Stimulated activated memory B cell treated with anti-CD40 and anti-IgM and Interleukin-4, amounts not matched to agents 10 μg/mL and 1 μg/mL and 100 μg/mL, for 72 hours (primary cell): ENCODE results near the gene KCNA5.
A peak's percentile ranks its signal among the peaks of the same experiment; 100 is the strongest.

Experiments used
- ATAC-seq: fragments of 150-1000 bp; cut with Tn5 transposase; 2 replicates; pipeline ENCODE4 v1.10.0; 2021
- H3K27ac Mint-ChIP-seq: one replicate; pipeline ENCODE4 v1.8.0; 2022; ENCODE audit warnings: mild to moderate bottlenecking, mixed read lengths
- H3K27me3 Mint-ChIP-seq: one replicate; pipeline ENCODE4 v1.8.0; 2022; ENCODE audit warnings: mixed read lengths
- H3K36me3 Mint-ChIP-seq: one replicate; pipeline ENCODE4 v1.8.0; 2022; ENCODE audit warnings: mixed read lengths
- H3K4me1 Mint-ChIP-seq: one replicate; pipeline ENCODE4 v1.8.0; 2022; ENCODE audit warnings: mixed read lengths
- H3K4me3 Mint-ChIP-seq: one replicate; pipeline ENCODE4 v1.8.0; 2022; ENCODE audit warnings: mild to moderate bottlenecking, moderate library complexity, mixed read lengths
- H3K9me3 Mint-ChIP-seq: one replicate; pipeline ENCODE4 v1.8.0; 2022; ENCODE audit warnings: mixed read lengths

The KCNA5 gene

DNA sequence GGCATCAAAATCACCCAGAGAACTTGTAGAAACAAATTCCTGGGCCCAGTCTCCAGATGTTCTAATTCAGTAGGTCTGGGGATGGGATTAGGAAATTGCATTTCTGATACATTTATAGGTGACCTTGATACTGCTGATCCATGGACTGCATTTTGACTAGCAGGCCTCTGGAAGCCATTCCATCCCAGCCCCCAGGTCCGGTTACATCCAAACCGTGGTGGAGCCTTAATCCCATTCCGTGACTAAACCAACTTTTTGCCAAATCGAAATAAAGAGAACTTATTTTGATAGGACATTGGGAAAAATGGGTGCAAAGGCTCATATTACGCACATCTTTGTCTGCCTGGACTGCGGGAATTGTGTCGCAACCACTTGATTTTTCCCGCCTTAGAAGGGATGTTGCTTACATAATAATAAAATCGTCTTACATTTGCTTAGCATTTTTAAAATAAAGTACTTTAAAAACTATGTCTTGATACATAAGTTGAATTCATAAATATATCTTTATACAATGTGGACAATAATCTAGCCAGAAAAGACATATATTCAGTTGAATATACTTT is 5.8 kb upstream of the KCNA5 start:
- ATAC-seq, result no peak
- H3K36me3 Mint-ChIP-seq, result no peaks in the 10 kb centered on the region
- no peaks in the 10 kb centered on the region for H3K4me1 Mint-ChIP-seq
- H3K4me3 Mint-ChIP-seq, result no peak overlapping the region
- peaks cover 4% of the 10 kb centered on the region for H3K9me3 Mint-ChIP-seq
- no peak overlapping the region for H3K27ac Mint-ChIP-seq
- H3K27me3 Mint-ChIP-seq, result no peaks in the 10 kb centered on the region

DNA sequence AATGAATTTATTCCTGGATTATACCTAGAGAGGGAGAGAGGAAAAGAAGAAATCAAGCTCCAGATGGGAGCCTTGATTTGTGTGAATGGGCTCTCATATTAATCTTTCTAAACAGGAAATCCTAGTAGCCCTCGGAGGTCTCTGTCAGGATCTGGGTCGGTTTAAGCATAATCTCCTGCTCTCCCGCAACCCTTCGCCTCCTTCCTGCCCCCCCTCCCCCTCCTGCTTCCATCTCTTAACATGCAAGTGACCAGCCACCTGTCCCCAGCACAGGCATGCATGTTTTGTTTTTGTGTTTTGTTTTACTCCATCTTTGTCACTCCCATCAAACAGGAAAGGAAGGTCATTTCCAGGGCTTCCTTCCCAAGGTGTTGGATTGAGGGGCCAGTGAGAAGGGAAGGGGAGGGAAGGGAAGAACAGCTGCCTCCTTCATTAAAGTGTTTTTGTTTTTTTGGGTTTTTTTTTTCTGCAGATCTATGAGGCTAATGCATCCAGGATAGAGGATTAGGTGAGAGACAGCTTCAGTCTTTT is 4.8 kb upstream of the KCNA5 start:
- Mint-ChIP-seq H3K9me3 (peaks cover 4% of the 10 kb centered on the region), H3K27ac (no peak overlapping the region), H3K27me3 (peaks cover 9% of the 10 kb centered on the region), H3K36me3 (no peaks in the 10 kb centered on the region), H3K4me1 (peaks cover 8% of the 10 kb centered on the region), H3K4me3 (no peak overlapping the region)
- no peak for ATAC-seq

DNA sequence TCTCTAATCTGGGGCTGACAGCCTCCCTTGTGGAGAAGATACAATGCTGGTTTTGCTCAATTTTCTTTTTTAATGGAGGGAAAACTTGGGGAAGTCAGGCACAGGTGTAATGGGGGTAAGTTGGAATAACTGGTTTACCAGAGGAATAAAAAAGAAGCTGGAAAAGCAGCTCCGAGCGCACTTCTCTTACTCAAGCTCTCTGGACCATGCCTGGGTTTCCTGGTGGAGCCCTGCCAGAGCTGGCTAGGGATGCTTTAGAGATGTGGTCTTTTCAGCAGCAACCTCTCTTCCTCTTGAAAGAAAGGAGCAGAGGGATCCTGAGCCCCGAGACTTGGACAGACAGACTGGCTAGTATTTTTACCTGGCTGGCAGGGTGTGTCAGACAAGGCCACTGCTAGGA is 3.9 kb upstream of the KCNA5 start:
- no peak overlapping the region for H3K27ac Mint-ChIP-seq
- peaks cover 4% of the 10 kb centered on the region for H3K9me3 Mint-ChIP-seq
- H3K27me3 Mint-ChIP-seq, result peaks cover 10% of the 10 kb centered on the region
- peaks cover 8% of the 10 kb centered on the region for H3K4me1 Mint-ChIP-seq
- H3K4me3 Mint-ChIP-seq, result no peak overlapping the region
- no peak for ATAC-seq
- no peaks in the 10 kb centered on the region for H3K36me3 Mint-ChIP-seq

DNA sequence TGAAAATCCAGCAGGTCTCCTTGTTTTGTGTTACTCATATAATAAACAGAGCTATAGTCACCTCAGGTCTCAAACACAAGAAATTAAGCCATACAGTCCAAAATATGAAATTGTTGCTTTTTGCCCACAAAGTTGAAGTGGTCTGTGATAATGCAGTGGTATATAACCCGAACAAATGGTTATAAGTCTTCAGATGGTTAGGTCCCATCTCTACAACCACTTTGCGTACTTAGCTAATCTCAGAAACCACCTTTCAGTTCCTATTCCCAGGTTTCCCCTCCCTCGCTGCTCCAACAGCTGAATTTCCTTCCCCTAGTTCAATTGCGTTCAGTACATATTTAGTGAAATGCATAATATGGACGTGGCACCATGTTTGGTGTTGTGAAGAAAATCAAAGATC is 3.3 kb upstream of the KCNA5 start:
- Mint-ChIP-seq H3K36me3 (peaks cover 2% of the 10 kb centered on the region), H3K9me3 (peaks cover 8% of the 10 kb centered on the region), H3K27ac (no peak overlapping the region), H3K27me3 (peaks cover 15% of the 10 kb centered on the region), H3K4me3 (no peak overlapping the region), H3K4me1 (peaks cover 12% of the 10 kb centered on the region)
- no peak for ATAC-seq

GRCh38 chr12:5044420-5045295 is 979 bp downstream of the KCNA5 start:
- Mint-ChIP-seq H3K27ac (no peak overlapping the region), H3K4me1 (peaks cover 25% of the 10 kb centered on the region), H3K27me3 (peaks cover 31% of the 10 kb centered on the region), H3K36me3 (peaks cover 7% of the 10 kb centered on the region), H3K4me3 (no peak overlapping the region), H3K9me3 (peaks cover 15% of the 10 kb centered on the region)
- ATAC-seq, result no peak

DNA sequence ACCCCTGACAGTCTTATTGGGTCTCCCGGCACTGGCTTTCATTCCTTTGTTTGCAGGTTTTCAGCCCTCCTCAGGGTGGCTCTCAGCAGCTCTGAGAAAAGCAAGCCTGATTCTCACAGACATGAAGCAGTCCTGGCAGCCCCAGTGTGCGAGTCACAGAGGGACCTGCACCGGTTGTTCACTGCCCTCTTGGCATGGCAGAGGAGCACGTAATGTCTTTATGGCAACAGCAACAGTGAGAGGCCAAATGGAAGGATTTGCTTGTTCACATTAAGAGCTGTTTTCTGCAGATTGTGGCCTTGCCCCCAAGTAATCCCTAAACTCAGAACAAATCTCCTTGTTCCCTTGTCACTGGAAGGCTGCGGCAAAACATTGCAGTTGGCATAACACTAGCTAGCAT is 3.4 kb downstream of the KCNA5 start:
- peaks cover 31% of the 10 kb centered on the region for H3K27me3 Mint-ChIP-seq
- H3K36me3 Mint-ChIP-seq, result peaks cover 7% of the 10 kb centered on the region
- H3K27ac Mint-ChIP-seq, result no peak overlapping the region
- no peak overlapping the region for H3K4me3 Mint-ChIP-seq
- H3K9me3 Mint-ChIP-seq, result peaks cover 12% of the 10 kb centered on the region
- no peak for ATAC-seq
- H3K4me1 Mint-ChIP-seq, result peaks cover 45% of the 10 kb centered on the region

GRCh38 chr12:5047729-5048128 is 4.0 kb downstream of the KCNA5 start:
- H3K4me3 Mint-ChIP-seq, result no peak overlapping the region
- peaks cover 51% of the 10 kb centered on the region for H3K4me1 Mint-ChIP-seq
- peaks cover 12% of the 10 kb centered on the region for H3K9me3 Mint-ChIP-seq
- no peak for ATAC-seq
- H3K36me3 Mint-ChIP-seq, result peaks cover 7% of the 10 kb centered on the region
- peaks cover 31% of the 10 kb centered on the region for H3K27me3 Mint-ChIP-seq
- no peak overlapping the region for H3K27ac Mint-ChIP-seq

DNA sequence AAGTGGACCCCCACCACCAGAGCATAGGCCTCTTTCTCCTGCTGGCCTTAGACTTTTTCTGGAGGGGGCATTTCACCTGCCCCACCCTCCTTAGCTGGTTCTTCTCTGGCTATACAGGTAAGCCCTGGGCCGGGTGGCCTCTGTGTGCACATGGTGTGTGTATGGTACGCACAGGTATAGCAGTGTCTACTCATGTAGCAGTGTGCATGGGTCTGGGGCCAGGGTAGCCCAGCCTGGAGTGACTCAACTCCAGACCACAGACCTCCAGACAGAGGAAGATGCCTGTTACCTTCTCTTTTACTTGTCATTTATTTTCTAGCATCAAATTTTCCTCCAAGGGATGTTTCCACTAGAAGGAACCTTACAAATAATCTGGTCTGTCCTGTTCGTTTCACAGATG is 6.9 kb downstream of the KCNA5 start:
- H3K4me1 Mint-ChIP-seq, result peaks cover 52% of the 10 kb centered on the region
- ATAC-seq, result no peak
- H3K27me3 Mint-ChIP-seq, result peaks cover 14% of the 10 kb centered on the region
- H3K36me3 Mint-ChIP-seq, result peaks cover 3% of the 10 kb centered on the region
- peaks cover 6% of the 10 kb centered on the region for H3K9me3 Mint-ChIP-seq
- H3K4me3 Mint-ChIP-seq, result no peak overlapping the region
- no peak overlapping the region for H3K27ac Mint-ChIP-seq

GRCh38 chr12:5051334-5051733 is 7.7 kb downstream of the KCNA5 start:
- H3K4me3 Mint-ChIP-seq, result peak overlapping the region; percentile 0
- H3K27me3 Mint-ChIP-seq, result peaks cover 6% of the 10 kb centered on the region
- peaks cover 4% of the 10 kb centered on the region for H3K9me3 Mint-ChIP-seq
- no peak overlapping the region for H3K27ac Mint-ChIP-seq
- ATAC-seq, result peak; percentile 20
- no peaks in the 10 kb centered on the region for H3K36me3 Mint-ChIP-seq
- H3K4me1 Mint-ChIP-seq, result peaks cover 50% of the 10 kb centered on the region

DNA sequence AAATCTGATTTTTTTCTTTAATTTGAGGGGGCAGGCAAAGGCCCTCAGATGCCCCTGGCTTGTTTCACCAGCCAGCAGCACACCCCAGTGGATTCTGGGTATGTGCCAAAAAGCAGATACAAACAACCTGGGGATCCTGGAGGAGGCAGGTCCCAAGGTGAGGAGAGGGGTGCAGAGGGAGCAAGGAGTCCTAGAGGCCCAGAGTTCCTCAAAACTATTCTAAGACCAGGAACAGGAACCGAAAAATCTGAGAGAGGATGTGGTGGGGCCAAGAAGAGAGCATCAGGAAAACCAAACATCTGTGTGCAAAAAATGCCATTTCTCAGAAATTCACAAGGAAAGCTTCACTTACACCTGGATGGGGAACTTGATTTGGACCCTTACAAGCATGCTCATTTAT is 8.2 kb downstream of the KCNA5 start:
- H3K9me3 Mint-ChIP-seq, result peaks cover 4% of the 10 kb centered on the region
- H3K36me3 Mint-ChIP-seq, result no peaks in the 10 kb centered on the region
- no peak overlapping the region for H3K27ac Mint-ChIP-seq
- peaks cover under 1% of the 10 kb centered on the region for H3K27me3 Mint-ChIP-seq
- H3K4me3 Mint-ChIP-seq, result peak overlapping the region; percentile 42
- H3K4me1 Mint-ChIP-seq, result peaks cover 50% of the 10 kb centered on the region
- ATAC-seq, result peak; percentile 61

DNA sequence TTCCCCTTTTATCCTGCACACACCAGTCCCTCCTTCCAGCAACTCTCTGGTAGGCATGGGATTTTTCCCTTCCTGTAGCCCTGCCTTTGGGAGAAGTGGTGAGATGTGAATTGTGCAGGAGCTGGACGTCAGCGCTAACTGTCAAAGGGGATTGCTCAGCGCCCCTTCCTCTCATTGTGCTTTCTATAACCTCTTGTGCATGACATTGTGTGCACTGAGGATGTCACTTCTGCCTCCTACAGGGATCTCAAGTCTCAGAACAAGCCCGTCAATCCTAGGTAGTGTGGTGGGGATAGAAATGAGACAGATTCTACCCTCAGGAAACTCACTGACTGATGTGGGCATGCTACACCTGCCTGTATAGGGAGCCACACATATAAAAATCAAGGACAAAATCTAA is 8.7 kb downstream of the KCNA5 start:
- Mint-ChIP-seq H3K4me1 (peaks cover 50% of the 10 kb centered on the region), H3K36me3 (no peaks in the 10 kb centered on the region), H3K4me3 (no peak overlapping the region), H3K27ac (no peak overlapping the region), H3K9me3 (peaks cover 4% of the 10 kb centered on the region), H3K27me3 (no peaks in the 10 kb centered on the region)
- no peak for ATAC-seq

DNA sequence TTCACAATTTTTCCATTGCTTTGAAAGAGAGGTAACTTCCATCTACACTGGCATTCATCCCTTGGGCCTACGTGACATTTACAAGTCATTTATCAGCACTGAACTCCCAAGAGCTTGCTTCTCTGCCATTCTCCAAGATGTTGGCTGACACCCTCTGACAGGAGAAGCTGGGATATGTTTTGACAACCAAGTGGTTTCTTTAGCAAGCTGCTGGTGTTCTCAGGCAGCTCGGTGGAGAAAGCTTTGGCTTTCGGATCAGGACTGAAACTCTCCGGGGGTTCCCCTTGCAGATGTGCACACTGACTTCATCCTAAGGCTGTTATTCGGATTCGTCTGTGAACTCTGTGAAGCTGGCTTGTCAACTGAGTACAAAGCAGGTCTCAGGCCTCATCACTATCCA is 15.7 kb downstream of the KCNA5 start:
- ATAC-seq, result no peak
- no peaks in the 10 kb centered on the region for H3K9me3 Mint-ChIP-seq
- H3K36me3 Mint-ChIP-seq, result no peaks in the 10 kb centered on the region
- no peak overlapping the region for H3K4me3 Mint-ChIP-seq
- H3K27ac Mint-ChIP-seq, result no peak overlapping the region
- no peaks in the 10 kb centered on the region for H3K4me1 Mint-ChIP-seq
- peaks cover 8% of the 10 kb centered on the region for H3K27me3 Mint-ChIP-seq

GRCh38 chr12:5060958-5061357 is 17.3 kb downstream of the KCNA5 start:
- Mint-ChIP-seq H3K27ac (no peak overlapping the region), H3K27me3 (peaks cover 8% of the 10 kb centered on the region), H3K36me3 (no peaks in the 10 kb centered on the region), H3K4me3 (no peak overlapping the region), H3K9me3 (no peaks in the 10 kb centered on the region), H3K4me1 (no peaks in the 10 kb centered on the region)
- no peak for ATAC-seq

- Mint-ChIP-seq H3K4me1 (no peaks in the 10 kb centered on the region), H3K4me3 (no peak overlapping the region), H3K27ac (no peak overlapping the region), H3K9me3 (no peaks in the 10 kb centered on the region), H3K27me3 (peaks cover 8% of the 10 kb centered on the region), H3K36me3 (no peaks in the 10 kb centered on the region)
- ATAC-seq, result no peak
Measured at GRCh38 chr12:5063149-5063548, 19.5 kb downstream of the KCNA5 start.

GRCh38 chr12:5064913-5065490 is 21.3 kb downstream of the KCNA5 start:
- peaks cover 4% of the 10 kb centered on the region for H3K27me3 Mint-ChIP-seq
- H3K4me1 Mint-ChIP-seq, result no peaks in the 10 kb centered on the region
- ATAC-seq, result no peak
- no peaks in the 10 kb centered on the region for H3K36me3 Mint-ChIP-seq
- H3K27ac Mint-ChIP-seq, result no peak overlapping the region
- H3K9me3 Mint-ChIP-seq, result no peaks in the 10 kb centered on the region
- H3K4me3 Mint-ChIP-seq, result no peak overlapping the region

- no peaks in the 10 kb centered on the region for H3K4me1 Mint-ChIP-seq
- H3K4me3 Mint-ChIP-seq, result no peak overlapping the region
- peaks cover 5% of the 10 kb centered on the region for H3K27me3 Mint-ChIP-seq
- ATAC-seq, result no peak
- no peaks in the 10 kb centered on the region for H3K36me3 Mint-ChIP-seq
- H3K27ac Mint-ChIP-seq, result no peak overlapping the region
- no peaks in the 10 kb centered on the region for H3K9me3 Mint-ChIP-seq
Measured at GRCh38 chr12:5066251-5066650, 22.6 kb downstream of the KCNA5 start.
